Heart right ventricle (tissue), 16 donors: ENCODE results near the gene BRPF1. TPM values are rescaled to one million over a fixed set of nuclear protein-coding genes. Genes with fewer than 3 reads are reported as not detected.

Experiments used
- ATAC-seq, 8 donors: fragments of 200-7000 bp; cut with Tn5 transposase; one replicate each; pipeline ENCODE4 v1.9.1; 2020; ENCODE audit warnings: mild to moderate bottlenecking in 8 of 8, moderate library complexity in 8 of 8, moderate number of reproducible peaks in 1 of 8
- DNase-seq, 2 donors: peaks; one replicate each; pipeline ENCODE4 v3.0.0-alpha.2; 2020
- H3K27ac ChIP-seq, 10 donors: fragments of 200-600 bp; sonication (generic) in 2 of 10; one replicate each; pipeline versions ENCODE4 v1.5.0 to v1.8.0; 2020 to 2022; ENCODE audit warnings: mild to moderate bottlenecking in 3 of 10
- H3K27me3 ChIP-seq, 7 donors: fragments of 200-600 bp; one replicate each; pipeline ENCODE4 v1.8.0; 2021 to 2022; ENCODE audit warnings: mild to moderate bottlenecking in 2 of 7
- H3K36me3 ChIP-seq, 9 donors: fragments of 200-600 bp; sonication (generic) in 1 of 9; one replicate each; pipeline versions ENCODE4 v1.5.0 to v1.8.0; 2020 to 2022; ENCODE audit warnings: mild to moderate bottlenecking in 2 of 9
- H3K4me1 ChIP-seq, 9 donors: fragments of 200-600 bp; sonication (generic) in 1 of 9; one replicate each; pipeline versions ENCODE4 v1.5.0 to v1.8.0; 2020 to 2022; ENCODE audit warnings: mild to moderate bottlenecking in 4 of 9
- H3K4me3 ChIP-seq, 10 donors: fragments of 200-600 bp; sonication (generic) in 2 of 10; one replicate each; pipeline versions ENCODE4 v1.5.0 to v1.8.0; 2020 to 2022; ENCODE audit warnings: mild to moderate bottlenecking in 7 of 10, moderate library complexity in 2 of 10
- H3K9me3 ChIP-seq, 11 donors: fragments of 200-600 bp in 10 of 11; sonication (generic) in 2 of 11; one replicate each; pipeline versions ENCODE4 v1.5.0 to v1.8.0; 2013 to 2022; ENCODE audit warnings: mild to moderate bottlenecking in 2 of 11, control low read depth in 1 of 11, moderate library complexity in 1 of 11
- CTCF ChIP-seq, 9 donors: fragments of 200-600 bp; sonication (generic) in 2 of 9; IDR thresholded peaks; one replicate each; pipeline versions ENCODE4 v1.5.0 to v1.8.0; 2021 to 2022; ENCODE audit warnings: antibody characterized with exemption in 9 of 9, mild to moderate bottlenecking in 5 of 9, moderate library complexity in 1 of 9
- WGBS, 2 donors: extraction: QIAGEN DNeasy Blood & Tissue Kit; methylation state at CpG; one replicate each; pipeline ENCODE4 v1.1.7; 2013; ENCODE audit warnings: inconsistent platforms in 1 of 2; 5-methylcytosine and 5-hydroxymethylcytosine counted together
- intact Hi-C, 10 donors: fragments of 100-400 bp; cut with DNase I; formaldehyde crosslinking; loops; one replicate each; pipeline versions ENCODE4 v1.11.1 to v1.14.2; 2022
- polyA plus RNA-seq, 2 donors: library from polyadenylated mRNA; stranded (reverse); fragments of 200-250 nt; gene quantifications; one replicate each; pipeline ENCODE4 v1.2.3, GENCODE V29; 2013
- total RNA-seq, 10 donors: library from RNA; stranded (reverse); fragmentation: NEBNext Ultra II Directional in 3 of 10; extraction: Animal tissue kit (Norgen Biotek cat#: 25700) in 3 of 10; gene quantifications; one replicate each; pipeline versions ENCODE4 v1.2.1 to v1.2.4, GENCODE V29; 2021 to 2023
- donor health status: Arrhythmogenic right ventricular cardiomyopathy.
- donor health status: ischemic (EF 13 %, LVEDD 7.1; RV severe dilation, severe dysfunction).
- donor health status: healthy with polysubstance abuse.
- donor health status: DM: no; HTN: yes; CAD: no.
- donor health status: DM: no; HTN: no; CAD: no.
- donor health status: ischemic (EF 25% LVEDD 6.9; RV normal size, moderate dysfunction).
- donor health status: ischemic (EF 25% LVEDD 5.7; RV mildly dilated, moderate dysfunction).
- donor health status: healthy.
- donor health status: DM: yes; HTN: yes; CAD: no.
- donor health status: Ischemic cardiomyopathy.
- donor health status: ischemic (EF 35%, LVEDD 5.7; RV mildly dilated, moderate dysfunction).
- donor health status: nonischemic (EF 11% LVEDD 7.7; RV severe dilation, severe dysfunction).
- donor health status: DM: yes; HTN: yes; CAD: no.
- donor health status: PGD.
- donor health status: ischemic (EF 29% LVEDD 5.4; RV normal size, mild dysfunction).
- donor health status: nonischemic (EF 23%, LVEDD 6.1; RV moderate dilation, normal function).

The BRPF1 gene
- total and polyA plus RNA-seq, 12 donors = 7.3 to 15.1 (median 8.7) TPM

- H3K27ac ChIP-seq = peak overlapping the region; percentile 70 to 95 (median 91)
- 46 to 49% methylated on average over 17 of the region's 17 CpGs for WGBS, 2 donors
- ATAC-seq (no peak), DNase-seq (no peak)
- H3K4me3 ChIP-seq = peak overlapping the region; percentile 54 to 80 (median 66)
- intact Hi-C loops = loop anchor here in 2 of 10 donors (5.0 kb wide), 1 partner anchor 42 kb away; the partner anchor contains the start of genes ARPC4 (in 2 of the 2) and TADA3 (in 2 of the 2)
- H3K36me3 ChIP-seq = peaks cover 0 to 73% (median 30%) of the 10 kb centered on the region in 9 donors
- H3K4me1 ChIP-seq = peaks cover 2 to 46% (median 37%) of the 10 kb centered on the region in 9 donors
- no peaks in the 10 kb centered on the region for H3K9me3 ChIP-seq
- TF ChIP-seq CTCF (IDR thresholded peaks at IDR 0.05) = no peak
- H3K27me3 ChIP-seq = no peaks in the 10 kb centered on the region
These were observed 19.2 kb downstream of the BRPF1 start for GRCh38 chr3:9750556-9751411.

- no peak for TF ChIP-seq CTCF (IDR thresholded peaks at IDR 0.05)
- ATAC-seq = no peak
- no peaks in the 10 kb centered on the region for H3K27me3 ChIP-seq
- peak overlapping the region in 7 of 10 donors; percentile 35 to 66 (median 42) for H3K27ac ChIP-seq
- WGBS, 2 donors = 60 to 63% methylated on average over 8 of the region's 8 CpGs
- no peak overlapping the region for H3K4me3 ChIP-seq
- H3K4me1 ChIP-seq = peaks cover 2 to 36% (median 30%) of the 10 kb centered on the region in 9 donors
- intact Hi-C loops = loop anchor here in 2 of 10 donors (5.0 kb wide), 1 partner anchor 38 kb away; the partner anchor contains the start of genes ARPC4 (in 2 of the 2) and TADA3 (in 2 of the 2)
- H3K36me3 ChIP-seq = peaks cover 0 to 82% (median 39%) of the 10 kb centered on the region in 9 donors
- no peaks in the 10 kb centered on the region for H3K9me3 ChIP-seq
- DNase-seq = no peak
These were observed 23.1 kb downstream of the BRPF1 start for GRCh38 chr3:9754678-9755077.

- 89 to 92% methylated on average over 13 of the region's 13 CpGs for WGBS, 2 donors
- no peak for TF ChIP-seq CTCF (IDR thresholded peaks at IDR 0.05)
- peaks cover 0 to 18% (median 12%) of the 10 kb centered on the region in 9 donors for H3K4me1 ChIP-seq
- intact Hi-C loops = no loop called here
- H3K36me3 ChIP-seq = peaks cover 0 to 96% (median 34%) of the 10 kb centered on the region in 9 donors
- H3K27me3 ChIP-seq = no peaks in the 10 kb centered on the region
- H3K9me3 ChIP-seq = no peaks in the 10 kb centered on the region
- no peak for DNase-seq
- H3K27ac ChIP-seq = no peak overlapping the region
- no peak for ATAC-seq
- H3K4me3 ChIP-seq = no peak overlapping the region
These were observed 25.9 kb downstream of the BRPF1 start for GRCh38 chr3:9757427-9757826.

- Histone ChIP-seq H3K4me1 (no peaks in the 10 kb centered on the region), H3K27ac (no peak overlapping the region), H3K36me3 (peaks cover 0 to 94% (median 32%) of the 10 kb centered on the region in 9 donors), H3K4me3 (no peak overlapping the region), H3K27me3 (no peaks in the 10 kb centered on the region), H3K9me3 (no peaks in the 10 kb centered on the region)
- TF ChIP-seq CTCF (IDR thresholded peaks at IDR 0.05) = no peak
- intact Hi-C loops = no loop called here
- 97 to 98% methylated on average over 10 of the region's 10 CpGs for WGBS, 2 donors
- DNase-seq = no peak
- ATAC-seq = no peak
These were observed 29.4 kb downstream of the BRPF1 start for GRCh38 chr3:9760779-9761505.
